ENCODE measurements around the gene GALNT18. TPM values are rescaled to one million over a fixed set of nuclear protein-coding genes. Genes with fewer than 3 reads are reported as not detected.

GALNT18 gene
- total RNA-seq, 1 experiment from 2014 or later = not detected

DNA sequence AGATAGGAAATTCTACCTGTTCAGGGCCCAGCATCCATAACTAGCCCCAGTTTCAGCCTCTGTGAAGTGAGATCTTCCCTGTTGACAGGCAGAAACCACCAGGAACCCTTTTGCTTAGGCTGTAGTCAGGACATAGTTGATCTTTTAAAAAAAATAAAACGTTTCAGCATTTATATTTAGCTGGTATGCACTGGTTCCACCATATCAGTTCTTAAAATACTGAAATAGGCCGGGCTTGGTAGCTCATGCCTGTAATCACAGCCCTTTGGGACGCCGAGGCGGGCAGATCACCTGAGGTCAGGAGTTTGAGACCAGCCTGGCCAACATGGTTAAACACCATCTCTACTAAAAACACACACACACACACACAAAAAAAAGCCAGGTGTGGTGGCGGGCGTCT, 35.3 kb downstream of the GALNT18 start:
- H4K20me1 ChIP-seq (ENCODE audit: insufficient read depth) = no peaks in the 10 kb centered on the region
- no peak overlapping the region for H2AFZ ChIP-seq
- no peak overlapping the region for H3K4me2 ChIP-seq
- no peaks in the 10 kb centered on the region for H3K4me1 ChIP-seq (replicated peaks; ENCODE audit: insufficient read depth)
- TF ChIP-seq EZH2 (IDR thresholded peaks at IDR 0.05; ENCODE audit: low read depth) = no peak
- TF ChIP-seq, protein P1, sequence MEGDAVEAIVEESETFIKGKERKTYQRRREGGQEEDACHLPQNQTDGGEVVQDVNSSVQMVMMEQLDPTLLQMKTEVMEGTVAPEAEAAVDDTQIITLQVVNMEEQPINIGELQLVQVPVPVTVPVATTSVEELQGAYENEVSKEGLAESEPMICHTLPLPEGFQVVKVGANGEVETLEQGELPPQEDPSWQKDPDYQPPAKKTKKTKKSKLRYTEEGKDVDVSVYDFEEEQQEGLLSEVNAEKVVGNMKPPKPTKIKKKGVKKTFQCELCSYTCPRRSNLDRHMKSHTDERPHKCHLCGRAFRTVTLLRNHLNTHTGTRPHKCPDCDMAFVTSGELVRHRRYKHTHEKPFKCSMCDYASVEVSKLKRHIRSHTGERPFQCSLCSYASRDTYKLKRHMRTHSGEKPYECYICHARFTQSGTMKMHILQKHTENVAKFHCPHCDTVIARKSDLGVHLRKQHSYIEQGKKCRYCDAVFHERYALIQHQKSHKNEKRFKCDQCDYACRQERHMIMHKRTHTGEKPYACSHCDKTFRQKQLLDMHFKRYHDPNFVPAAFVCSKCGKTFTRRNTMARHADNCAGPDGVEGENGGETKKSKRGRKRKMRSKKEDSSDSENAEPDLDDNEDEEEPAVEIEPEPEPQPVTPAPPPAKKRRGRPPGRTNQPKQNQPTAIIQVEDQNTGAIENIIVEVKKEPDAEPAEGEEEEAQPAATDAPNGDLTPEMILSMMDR (conservative IDR thresholded peaks at IDR 0.05) = no peak
- H3K27me3 ChIP-seq (ENCODE audit: insufficient read depth, low read depth) = peaks cover 43% of the 10 kb centered on the region
- CTCF ChIA-PET = no interaction called here
- no TSS peak for BruUV-seq (replicated peaks)
- no peaks in the 10 kb centered on the region for H3K9me2 ChIP-seq (ENCODE audit: insufficient read depth)
- POLR2A ChIA-PET (ENCODE audit: unreplicated experiment) = no interaction called here
- no peaks in the 10 kb centered on the region for H3F3A ChIP-seq (ENCODE audit: insufficient read depth, low read depth)
- no peak for DNase-seq
- H3K79me2 ChIP-seq (ENCODE audit: low read depth) = no peaks in the 10 kb centered on the region
- H3K9me3 ChIP-seq (ENCODE audit: insufficient read depth, low read depth) = no peaks in the 10 kb centered on the region
- H3K27ac ChIP-seq = no peak overlapping the region
- no peaks in the 10 kb centered on the region for H3K36me3 ChIP-seq (ENCODE audit: low read depth)
- H3K4me3 ChIP-seq = no peak overlapping the region
- intact Hi-C loops (cut with micrococcal nuclease; ENCODE audit: unreplicated experiment) = no loop called here

DNA sequence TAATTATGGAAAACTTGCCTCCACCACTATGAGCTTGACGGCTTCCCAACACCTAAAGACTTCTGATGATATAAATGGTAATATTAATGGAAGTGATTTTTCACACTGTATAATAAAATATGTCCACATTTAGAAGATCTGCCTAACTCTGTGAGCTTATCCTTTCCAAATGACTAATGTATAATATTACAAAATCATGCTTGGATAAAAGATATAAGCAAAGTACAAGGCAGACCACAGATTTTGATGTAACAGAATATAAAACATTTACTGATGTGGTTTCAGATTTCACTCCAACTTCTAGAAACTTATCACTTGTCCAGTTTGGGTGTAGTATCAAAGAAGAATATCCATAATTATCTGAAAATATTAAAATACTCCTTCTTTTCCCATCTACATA, 36.9 kb downstream of the GALNT18 start:
- Histone ChIP-seq H3K27me3 (ENCODE audit: insufficient read depth, low read depth) (peaks cover 57% of the 10 kb centered on the region), H3K36me3 (ENCODE audit: low read depth) (no peaks in the 10 kb centered on the region), H3K4me3 (no peak overlapping the region), H3K79me2 (ENCODE audit: low read depth) (no peaks in the 10 kb centered on the region), H3K27ac (no peak overlapping the region), H3K4me2 (no peak overlapping the region), H2AFZ (no peak overlapping the region), H3K9me2 (ENCODE audit: insufficient read depth) (no peaks in the 10 kb centered on the region), H3K9me3 (ENCODE audit: insufficient read depth, low read depth) (no peaks in the 10 kb centered on the region), H3K4me1 (replicated peaks; ENCODE audit: insufficient read depth) (no peaks in the 10 kb centered on the region), H4K20me1 (ENCODE audit: insufficient read depth) (no peaks in the 10 kb centered on the region), H3F3A (ENCODE audit: insufficient read depth, low read depth) (no peaks in the 10 kb centered on the region)
- DNase-seq = no peak
- no TSS peak for BruUV-seq (replicated peaks)
- intact Hi-C loops (cut with micrococcal nuclease; ENCODE audit: unreplicated experiment) = no loop called here
- CTCF ChIA-PET = no interaction called here
- POLR2A ChIA-PET (ENCODE audit: unreplicated experiment) = no interaction called here
- TF ChIP-seq, protein P1 (conservative IDR thresholded peaks at IDR 0.05) = no peak
- TF ChIP-seq EZH2 (IDR thresholded peaks at IDR 0.05; ENCODE audit: low read depth) = no peak

DNA sequence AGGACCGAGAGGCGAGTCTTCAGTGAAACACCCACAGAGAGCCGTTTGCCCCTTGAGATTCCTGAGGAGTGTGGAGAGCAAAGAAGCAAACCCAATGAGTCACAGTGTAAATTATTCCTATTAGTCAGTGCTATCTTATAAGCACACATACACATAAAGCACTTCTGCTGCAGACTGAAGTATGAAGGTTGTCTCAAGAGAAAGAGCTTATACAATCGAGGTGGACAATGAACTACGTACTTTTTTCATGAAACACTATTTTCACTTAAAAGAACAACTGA, 37.3 kb downstream of the GALNT18 start:
- ChIA-PET POLR2A (ENCODE audit: unreplicated experiment) (no interaction called here), CTCF (interaction anchor here (0.6 kb wide), 1 partner anchor 557 kb away, joined by 3 read pairs; no protein-coding TSS in a partner anchor)
- Histone ChIP-seq H3K4me3 (no peak overlapping the region), H3F3A (ENCODE audit: insufficient read depth, low read depth) (no peaks in the 10 kb centered on the region), H3K9me2 (ENCODE audit: insufficient read depth) (no peaks in the 10 kb centered on the region), H3K79me2 (ENCODE audit: low read depth) (no peaks in the 10 kb centered on the region), H4K20me1 (ENCODE audit: insufficient read depth) (no peaks in the 10 kb centered on the region), H3K36me3 (ENCODE audit: low read depth) (no peaks in the 10 kb centered on the region), H2AFZ (no peak overlapping the region), H3K27ac (no peak overlapping the region), H3K4me2 (no peak overlapping the region), H3K4me1 (replicated peaks; ENCODE audit: insufficient read depth) (no peaks in the 10 kb centered on the region), H3K27me3 (ENCODE audit: insufficient read depth, low read depth) (peaks cover 61% of the 10 kb centered on the region), H3K9me3 (ENCODE audit: insufficient read depth, low read depth) (no peaks in the 10 kb centered on the region)
- BruUV-seq (replicated peaks) = no TSS peak
- intact Hi-C loops (cut with micrococcal nuclease; ENCODE audit: unreplicated experiment) = no loop called here
- TF ChIP-seq EZH2 (IDR thresholded peaks at IDR 0.05; ENCODE audit: low read depth) = no peak
- TF ChIP-seq, protein P1 (conservative IDR thresholded peaks at IDR 0.05) = no peak
- DNase-seq = no peak
